Ectodermal cell (in vitro differentiated cells): ENCODE data around the gene CEBPG.

Experiments
- H3K27ac ChIP-seq: 2 replicates; pipeline ENCODE4 v1.7.0; 2013; ENCODE audit warnings: mild to moderate bottlenecking, low read depth, low read length; ENCODE audit not compliant: insufficient read depth, poor library complexity, severe bottlenecking
- H3K27me3 ChIP-seq: 2 replicates; pipeline ENCODE4 v1.7.0; 2013; ENCODE audit warnings: mild to moderate bottlenecking, low read length; ENCODE audit not compliant: insufficient read depth, control insufficient read depth, poor library complexity, severe bottlenecking
- H3K36me3 ChIP-seq: one replicate; pipeline ENCODE4 v1.7.0; 2013; ENCODE audit warnings: low read length; ENCODE audit not compliant: control insufficient read depth, insufficient read depth
- H3K4me1 ChIP-seq: one replicate; pipeline ENCODE4 v1.7.0; 2013; ENCODE audit warnings: low read length; ENCODE audit not compliant: control insufficient read depth, insufficient read depth
- H3K4me3 ChIP-seq: 2 replicates; pipeline ENCODE4 v1.7.0; 2013; ENCODE audit warnings: low read depth, low read length, control low read depth; ENCODE audit not compliant: insufficient read depth
- H3K9me3 ChIP-seq: 2 replicates; pipeline ENCODE4 v1.7.0; 2013; ENCODE audit warnings: mild to moderate bottlenecking, low read length, moderate library complexity; ENCODE audit not compliant: control insufficient read depth
- WGBS, 2 experiments: methylation state at CpG; one replicate each; pipeline ENCODE4 v1.1.7; 2013; ENCODE audit warnings: missing lambda C conversion rate in 2 of 2; 5-methylcytosine and 5-hydroxymethylcytosine counted together

The CEBPG gene

GRCh38 chr19:33339016-33339984 is 34.2 kb upstream of the CEBPG start:
- Histone ChIP-seq H3K27me3 (peaks cover 6% of the 10 kb centered on the region), H3K4me3 (no peak overlapping the region), H3K9me3 (no peaks in the 10 kb centered on the region), H3K36me3 (no peaks in the 10 kb centered on the region), H3K27ac (no peak overlapping the region), H3K4me1 (peaks cover 3% of the 10 kb centered on the region)
- 86 to 87% methylated on average over 8 of the region's 8 CpGs for WGBS, 2 experiments

GRCh38 chr19:33340991-33341390 is 32.5 kb upstream of the CEBPG start:
- H3K4me3 ChIP-seq: no peak overlapping the region
- H3K36me3 ChIP-seq: no peaks in the 10 kb centered on the region
- H3K27ac ChIP-seq: no peak overlapping the region
- no peaks in the 10 kb centered on the region for H3K9me3 ChIP-seq
- peaks cover 6% of the 10 kb centered on the region for H3K27me3 ChIP-seq
- 76% methylated on average over 2 of the region's 2 CpGs for WGBS, 2 experiments
- H3K4me1 ChIP-seq: peaks cover 3% of the 10 kb centered on the region

GRCh38 chr19:33343301-33343700 is 30.2 kb upstream of the CEBPG start:
- Histone ChIP-seq H3K36me3 (no peaks in the 10 kb centered on the region), H3K27me3 (peaks cover 6% of the 10 kb centered on the region), H3K4me3 (no peak overlapping the region), H3K9me3 (no peaks in the 10 kb centered on the region), H3K27ac (no peak overlapping the region), H3K4me1 (peaks cover 3% of the 10 kb centered on the region)
- 95 to 96% methylated on average over 2 of the region's 2 CpGs for WGBS, 2 experiments

- peaks cover 6% of the 10 kb centered on the region for H3K27me3 ChIP-seq
- no peak overlapping the region for H3K27ac ChIP-seq
- H3K36me3 ChIP-seq: no peaks in the 10 kb centered on the region
- WGBS, 2 experiments: 46 to 49% methylated on average over 11 to 12 of the region's 12 CpGs
- no peak overlapping the region for H3K4me3 ChIP-seq
- no peaks in the 10 kb centered on the region for H3K9me3 ChIP-seq
- peaks cover 3% of the 10 kb centered on the region for H3K4me1 ChIP-seq
Observed at GRCh38 chr19:33343859-33344572, 29.5 kb upstream of the CEBPG start.

- H3K4me3 ChIP-seq: no peak overlapping the region
- H3K27ac ChIP-seq: no peak overlapping the region
- WGBS, 2 experiments: 60 to 72% methylated on average over 4 of the region's 4 CpGs
- H3K9me3 ChIP-seq: no peaks in the 10 kb centered on the region
- no peaks in the 10 kb centered on the region for H3K36me3 ChIP-seq
- H3K4me1 ChIP-seq: peaks cover 3% of the 10 kb centered on the region
- H3K27me3 ChIP-seq: peaks cover 6% of the 10 kb centered on the region
Observed at GRCh38 chr19:33344573-33344925, 29.0 kb upstream of the CEBPG start.

GRCh38 chr19:33345163-33345562 is 28.3 kb upstream of the CEBPG start:
- Histone ChIP-seq H3K36me3 (no peaks in the 10 kb centered on the region), H3K9me3 (no peaks in the 10 kb centered on the region), H3K27ac (no peak overlapping the region), H3K27me3 (peaks cover 6% of the 10 kb centered on the region), H3K4me1 (peaks cover 3% of the 10 kb centered on the region), H3K4me3 (no peak overlapping the region)
- 87 to 92% methylated on average over 4 of the region's 6 CpGs for WGBS, 2 experiments

GRCh38 chr19:33346665-33347064 is 26.8 kb upstream of the CEBPG start:
- Histone ChIP-seq H3K27ac (no peak overlapping the region), H3K9me3 (no peaks in the 10 kb centered on the region), H3K27me3 (no peaks in the 10 kb centered on the region), H3K36me3 (no peaks in the 10 kb centered on the region), H3K4me3 (no peak overlapping the region), H3K4me1 (peaks cover 3% of the 10 kb centered on the region)

- Histone ChIP-seq H3K36me3 (no peaks in the 10 kb centered on the region), H3K27ac (no peak overlapping the region), H3K27me3 (no peaks in the 10 kb centered on the region), H3K4me1 (peaks cover 3% of the 10 kb centered on the region), H3K9me3 (no peaks in the 10 kb centered on the region), H3K4me3 (no peak overlapping the region)
- 89 to 90% methylated on average over 10 of the region's 10 CpGs for WGBS, 2 experiments
Observed at GRCh38 chr19:33347300-33347699, 26.2 kb upstream of the CEBPG start.

- no peaks in the 10 kb centered on the region for H3K36me3 ChIP-seq
- H3K4me3 ChIP-seq: no peak overlapping the region
- H3K9me3 ChIP-seq: no peaks in the 10 kb centered on the region
- H3K4me1 ChIP-seq: peaks cover 3% of the 10 kb centered on the region
- no peak overlapping the region for H3K27ac ChIP-seq
- no peaks in the 10 kb centered on the region for H3K27me3 ChIP-seq
- 91 to 93% methylated on average over 12 of the region's 12 CpGs for WGBS, 2 experiments
Observed at GRCh38 chr19:33348301-33349010, 25.1 kb upstream of the CEBPG start.
